Thymus (tissue), 11 donors: ENCODE measurements around the gene PAQR5. TPM values are rescaled to one million over a fixed set of nuclear protein-coding genes. Genes with fewer than 3 reads are reported as not detected.

ENCODE experiments used
- DNase-seq, 9 donors: peaks; one replicate each; pipeline ENCODE4 v3.0.0-alpha.2; 2013; ENCODE audit warnings: low spot score in 9 of 9, low read depth in 6 of 9, missing footprints in 1 of 9
- H3K27ac ChIP-seq, 2 donors: one replicate each; pipeline ENCODE4 v1.5.1; 2013; ENCODE audit warnings: control low read depth in 1 of 2, low read depth in 1 of 2, low read length in 1 of 2, mild to moderate bottlenecking in 1 of 2, moderate library complexity in 1 of 2
- H3K27me3 ChIP-seq, 2 donors: one replicate each; pipeline ENCODE4 v1.5.1; 2013; ENCODE audit warnings: low read length in 1 of 2; ENCODE audit not compliant: control insufficient read depth in 2 of 2, insufficient read depth in 1 of 2
- H3K36me3 ChIP-seq, 2 donors: one replicate each; pipeline ENCODE4 v1.5.1; 2013; ENCODE audit warnings: low read length in 1 of 2, mild to moderate bottlenecking in 1 of 2, moderate library complexity in 1 of 2; ENCODE audit not compliant: control insufficient read depth in 2 of 2, insufficient read depth in 2 of 2
- H3K4me1 ChIP-seq, 2 donors: one replicate each; pipeline ENCODE4 v1.5.1; 2013; ENCODE audit warnings: low read length in 2 of 2; ENCODE audit not compliant: control insufficient read depth in 2 of 2, insufficient read depth in 2 of 2
- H3K4me3 ChIP-seq, 2 donors: one replicate each; pipeline ENCODE4 v1.5.1; 2013; ENCODE audit warnings: low read length in 2 of 2, control low read depth in 1 of 2, mild to moderate bottlenecking in 1 of 2
- H3K9me3 ChIP-seq, 2 donors: one replicate each; pipeline ENCODE4 v1.5.1; 2013; ENCODE audit warnings: low read length in 1 of 2, mild to moderate bottlenecking in 1 of 2; ENCODE audit not compliant: control insufficient read depth in 2 of 2, insufficient read depth in 1 of 2
- WGBS: extraction: QIAGEN DNeasy Blood & Tissue Kit; methylation state at CpG from one replicate; pipeline ENCODE4 v1.1.7; 2013; 5-methylcytosine and 5-hydroxymethylcytosine counted together
- polyA plus RNA-seq: library from polyadenylated mRNA; stranded (reverse); fragments of 200-250 nt; gene quantifications from one replicate; pipeline ENCODE4 v1.2.3, GENCODE V29; 2013
- total RNA-seq: library from RNA; stranded (reverse); fragments of 120-200 nt; gene quantifications from one replicate; pipeline ENCODE4 v1.2.4, GENCODE V29; 2013
- donor health status: healthy.

The PAQR5 gene
- total and polyA plus RNA-seq, 2 donors, result 0.14 to 0.25 TPM

GRCh38 chr15:69307939-69308338 is 9.2 kb downstream of the PAQR5 start:
- Histone ChIP-seq H3K4me3 (no peak overlapping the region), H3K36me3 (no peaks in the 10 kb centered on the region), H3K27ac (no peak overlapping the region), H3K4me1 (no peaks in the 10 kb centered on the region), H3K27me3 (no peaks in the 10 kb centered on the region), H3K9me3 (no peaks in the 10 kb centered on the region)
- DNase-seq, result no peak
- 87% methylated on average over 3 of the region's 3 CpGs for WGBS

- H3K4me3 ChIP-seq, result no peak overlapping the region
- no peak overlapping the region for H3K27ac ChIP-seq
- 93% methylated on average over 5 of the region's 5 CpGs for WGBS
- H3K27me3 ChIP-seq, result no peaks in the 10 kb centered on the region
- no peaks in the 10 kb centered on the region for H3K9me3 ChIP-seq
- H3K4me1 ChIP-seq, result no peaks in the 10 kb centered on the region
- no peaks in the 10 kb centered on the region for H3K36me3 ChIP-seq
- no peak for DNase-seq
These were observed 10.2 kb downstream of the PAQR5 start for GRCh38 chr15:69308949-69309348.

GRCh38 chr15:69311319-69311721 is 12.6 kb downstream of the PAQR5 start:
- no peaks in the 10 kb centered on the region for H3K9me3 ChIP-seq
- no peaks in the 10 kb centered on the region for H3K36me3 ChIP-seq
- no peak overlapping the region for H3K4me3 ChIP-seq
- no peaks in the 10 kb centered on the region for H3K4me1 ChIP-seq
- no peak overlapping the region for H3K27ac ChIP-seq
- no peak for DNase-seq
- H3K27me3 ChIP-seq, result no peaks in the 10 kb centered on the region
- 97% methylated on average over 5 of the region's 5 CpGs for WGBS

GRCh38 chr15:69313432-69314000 is 14.8 kb downstream of the PAQR5 start:
- no peaks in the 10 kb centered on the region for H3K36me3 ChIP-seq
- no peak overlapping the region for H3K27ac ChIP-seq
- no peaks in the 10 kb centered on the region for H3K4me1 ChIP-seq
- no peaks in the 10 kb centered on the region for H3K9me3 ChIP-seq
- no peak for DNase-seq
- H3K4me3 ChIP-seq, result no peak overlapping the region
- H3K27me3 ChIP-seq, result no peaks in the 10 kb centered on the region
- 41% methylated on average over 8 of the region's 8 CpGs for WGBS

- 66% methylated on average over 6 of the region's 6 CpGs for WGBS
- no peak overlapping the region for H3K27ac ChIP-seq
- no peaks in the 10 kb centered on the region for H3K4me1 ChIP-seq
- no peaks in the 10 kb centered on the region for H3K27me3 ChIP-seq
- no peak overlapping the region for H3K4me3 ChIP-seq
- DNase-seq, result no peak
- no peaks in the 10 kb centered on the region for H3K36me3 ChIP-seq
- no peaks in the 10 kb centered on the region for H3K9me3 ChIP-seq
These were observed 15.4 kb downstream of the PAQR5 start for GRCh38 chr15:69314131-69314530.

- peaks cover 2 to 4% of the 10 kb centered on the region in 2 donors for H3K4me1 ChIP-seq
- 98% methylated on average over 8 of the region's 8 CpGs for WGBS
- H3K27ac ChIP-seq, result no peak overlapping the region
- DNase-seq, result no peak
- H3K36me3 ChIP-seq, result no peaks in the 10 kb centered on the region
- no peak overlapping the region for H3K4me3 ChIP-seq
- no peaks in the 10 kb centered on the region for H3K9me3 ChIP-seq
- H3K27me3 ChIP-seq, result no peaks in the 10 kb centered on the region
These were observed 16.0 kb downstream of the PAQR5 start for GRCh38 chr15:69314736-69315135.

- WGBS, result 93% methylated on average over 9 of the region's 9 CpGs
These were observed 16.8 kb downstream of the PAQR5 start for GRCh38 chr15:69315402-69316110.

GRCh38 chr15:69316291-69316690 is 17.6 kb downstream of the PAQR5 start:
- Histone ChIP-seq H3K27me3 (no peaks in the 10 kb centered on the region), H3K36me3 (no peaks in the 10 kb centered on the region), H3K4me3 (no peak overlapping the region), H3K9me3 (no peaks in the 10 kb centered on the region), H3K27ac (no peak overlapping the region), H3K4me1 (peaks cover 2 to 11% of the 10 kb centered on the region in 2 donors)
- WGBS, result 97% methylated on average over 8 of the region's 8 CpGs
- DNase-seq, result no peak

More at GRCh38 chr15:69315402-69316110, 16.8 kb downstream of the PAQR5 start:
- DNase-seq, result no peak
- H3K27me3 ChIP-seq, result no peaks in the 10 kb centered on the region
- H3K36me3 ChIP-seq, result no peaks in the 10 kb centered on the region
- no peak overlapping the region for H3K27ac ChIP-seq
- no peak overlapping the region for H3K4me3 ChIP-seq
- peaks cover 2 to 11% of the 10 kb centered on the region in 2 donors for H3K4me1 ChIP-seq
- H3K9me3 ChIP-seq, result no peaks in the 10 kb centered on the region

- H3K27ac ChIP-seq, result no peak overlapping the region
- no peaks in the 10 kb centered on the region for H3K27me3 ChIP-seq
- no peak overlapping the region for H3K4me3 ChIP-seq
- no peaks in the 10 kb centered on the region for H3K9me3 ChIP-seq
- DNase-seq, result no peak
- WGBS, result 96% methylated on average over 5 of the region's 5 CpGs
- H3K4me1 ChIP-seq, result peaks cover 2 to 11% of the 10 kb centered on the region in 2 donors
- no peaks in the 10 kb centered on the region for H3K36me3 ChIP-seq
These were observed 18.7 kb downstream of the PAQR5 start for GRCh38 chr15:69317392-69317841.
